ENCODE measurements around the gene SEZ6. TPM values are rescaled to one million over a fixed set of nuclear protein-coding genes. Genes with fewer than 3 reads are reported as not detected.

Gene SEZ6
- polyA plus RNA-seq, 2 of the 4 experiments (the other 2 are of a cell fraction): not detected

- Histone ChIP-seq H3K27ac (no peak overlapping the region), H3K4me1 (0 out of 3 replicates have a peak, but pooled peaks cover 6% of the 10 kb centered on the region), H3K4me3 (no peak overlapping the region), H3K4me2 (no peak overlapping the region), H3K9me3 (no peaks in the 10 kb centered on the region)
- FAIRE-seq: no peak
- WGBS (ENCODE audit: missing lambda C conversion rate): 87% methylated on average over 15 of the region's 18 CpGs
- ChIA-PET CTCF (interaction anchor here (0.9 to 15.4 kb wide), 6 partner anchors 8 to 233 kb away, joined by 3 to 1025 read pairs (median 26); partner anchors contain the start of genes PHF12 and TLCD1), POLR2A (no interaction called here)
- DNase-seq (ENCODE audit: low read depth in 1 of 2, low spot score in 1 of 2): no peak
- TF ChIP-seq NR3C1 (IDR thresholded peaks at IDR 0.05) (no peak), BHLHE40 (IDR thresholded peaks at IDR 0.05; ENCODE audit: low read depth, low read length) (no peak), HDAC2 (IDR thresholded peaks at IDR 0.05) (no peak), PBX3 (IDR thresholded peaks at IDR 0.05) (no peak), FOSL2 (IDR thresholded peaks at IDR 0.05) (no peak), FOSL2 (CRISPR knock-in tag; IDR thresholded peaks at IDR 0.05) (no peak), HOXA7 (CRISPR knock-in tag; IDR thresholded peaks at IDR 0.05) (no peak), RFX5 (IDR thresholded peaks at IDR 0.05) (no peak), TFCP2L1 (CRISPR knock-in tag; IDR thresholded peaks at IDR 0.05) (no peak), ESRRA (IDR thresholded peaks at IDR 0.05; ENCODE audit: borderline replicate concordance, low read length) (no peak), ATOH8 (CRISPR knock-in tag; IDR thresholded peaks at IDR 0.05; ENCODE audit: low read depth) (no peak), POLR2AphosphoS2 (conservative IDR thresholded peaks at IDR 0.05; ENCODE audit: low read length) (no peak), KDM5A (IDR thresholded peaks at IDR 0.05) (no peak), SREBF2 (IDR thresholded peaks at IDR 0.05) (no peak), RCOR1 (IDR thresholded peaks at IDR 0.05; ENCODE audit: low read depth, low read length) (no peak), HEYL (CRISPR knock-in tag; IDR thresholded peaks at IDR 0.05) (no peak), NPAS2 (CRISPR knock-in tag; IDR thresholded peaks at IDR 0.05; ENCODE audit: borderline replicate concordance) (no peak)
- TF ChIP-seq, protein P1, sequence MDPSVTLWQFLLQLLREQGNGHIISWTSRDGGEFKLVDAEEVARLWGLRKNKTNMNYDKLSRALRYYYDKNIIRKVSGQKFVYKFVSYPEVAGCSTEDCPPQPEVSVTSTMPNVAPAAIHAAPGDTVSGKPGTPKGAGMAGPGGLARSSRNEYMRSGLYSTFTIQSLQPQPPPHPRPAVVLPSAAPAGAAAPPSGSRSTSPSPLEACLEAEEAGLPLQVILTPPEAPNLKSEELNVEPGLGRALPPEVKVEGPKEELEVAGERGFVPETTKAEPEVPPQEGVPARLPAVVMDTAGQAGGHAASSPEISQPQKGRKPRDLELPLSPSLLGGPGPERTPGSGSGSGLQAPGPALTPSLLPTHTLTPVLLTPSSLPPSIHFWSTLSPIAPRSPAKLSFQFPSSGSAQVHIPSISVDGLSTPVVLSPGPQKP (IDR thresholded peaks at IDR 0.05; ENCODE audit: low read depth, low read length): no peak
- TF ChIP-seq, protein P2, sequence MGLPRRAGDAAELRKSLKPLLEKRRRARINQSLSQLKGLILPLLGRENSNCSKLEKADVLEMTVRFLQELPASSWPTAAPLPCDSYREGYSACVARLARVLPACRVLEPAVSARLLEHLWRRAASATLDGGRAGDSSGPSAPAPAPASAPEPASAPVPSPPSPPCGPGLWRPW (IDR thresholded peaks at IDR 0.05): no peak
- ATAC-seq: no peak
These were observed 45.4 kb downstream of the SEZ6 start for GRCh38 chr17:28960256-28961061.

DNA sequence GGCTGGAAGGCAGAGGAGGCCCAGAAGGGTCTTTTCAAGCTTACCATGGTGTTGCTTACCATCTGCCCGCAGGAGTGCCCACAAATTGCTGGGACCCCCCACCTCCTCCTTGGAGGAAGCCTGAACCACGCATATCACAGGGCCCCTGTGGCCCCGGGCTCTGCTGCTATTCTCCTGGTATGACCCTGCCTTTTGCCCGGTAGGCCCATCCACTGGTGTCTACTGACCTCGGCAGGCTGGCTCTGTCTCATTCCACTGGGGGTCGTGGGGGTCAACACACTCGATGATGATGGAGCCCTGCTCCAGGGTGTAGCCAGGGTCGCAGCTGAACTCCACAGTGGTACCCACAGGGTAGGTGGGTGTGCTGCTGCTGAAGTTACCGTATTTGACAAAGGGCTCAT, 46.4 kb downstream of the SEZ6 start:
- CTCF ChIA-PET: interaction anchor here (0.5 to 15.4 kb wide), 5 partner anchors 9 to 264 kb away, joined by 3 to 1025 read pairs (median 5); partner anchors contain the start of gene TLCD1
- WGBS (ENCODE audit: missing lambda C conversion rate): 62% methylated on average over 9 of the region's 9 CpGs
- H3K27ac ChIP-seq: no peak overlapping the region
- H3K4me3 ChIP-seq: no peak overlapping the region
- no peak overlapping the region for H3K4me2 ChIP-seq
- TF ChIP-seq USF2 (IDR thresholded peaks at IDR 0.05): no peak
- TF ChIP-seq NFE2L2 (conservative IDR thresholded peaks at IDR 0.05; ENCODE audit: low read length): no peak
- TF ChIP-seq ESRRA (IDR thresholded peaks at IDR 0.05; ENCODE audit: borderline replicate concordance, low read length): no peak
- no peak for TF ChIP-seq ZNF302 (CRISPR knock-in tag; IDR thresholded peaks at IDR 0.05)
- TF ChIP-seq EHF (CRISPR knock-in tag; IDR thresholded peaks at IDR 0.05): no peak
- no peak for TF ChIP-seq HEYL (CRISPR knock-in tag; IDR thresholded peaks at IDR 0.05)
- no peak for TF ChIP-seq CEBPB (IDR thresholded peaks at IDR 0.05)
- TF ChIP-seq RARB (CRISPR knock-in tag; IDR thresholded peaks at IDR 0.05): no peak
- TF ChIP-seq KDM5A (IDR thresholded peaks at IDR 0.05): no peak
- no peak for TF ChIP-seq PBX3 (IDR thresholded peaks at IDR 0.05)
- POLR2A ChIA-PET: no interaction called here
- ATAC-seq (no peak), FAIRE-seq (no peak), DNase-seq (ENCODE audit: low read depth in 1 of 2, low spot score in 1 of 2) (no peak)
- H3K9me3 ChIP-seq: no peaks in the 10 kb centered on the region
- H3K4me1 ChIP-seq: 0 out of 3 replicates have a peak, but pooled peaks cover 4% of the 10 kb centered on the region
